Measurements from ENCODE around the gene LHPP.

DNA sequence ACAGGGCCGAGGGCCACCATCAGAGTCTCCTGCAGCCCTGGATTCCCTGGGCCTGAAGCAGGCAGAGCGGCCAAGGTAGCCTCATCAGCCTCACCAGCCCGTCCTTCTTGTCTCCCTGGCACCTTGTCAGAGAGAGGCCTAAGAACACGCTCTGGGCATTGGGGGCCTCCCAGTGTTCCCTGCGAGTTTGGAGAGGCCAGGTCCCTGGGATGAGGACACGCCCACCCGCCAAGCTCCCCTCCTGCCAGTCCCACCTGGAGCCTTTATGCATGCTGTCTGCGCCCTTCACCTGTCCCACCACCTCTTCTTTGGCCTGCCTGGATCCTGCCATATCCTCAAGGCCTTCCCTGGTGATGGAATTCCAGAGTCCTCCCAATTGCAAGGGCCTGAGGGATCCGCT is 69.2 kb downstream of the LHPP start:
- TF ChIP-seq POLR2A (IDR thresholded peaks at IDR 0.05; ENCODE audit: low read depth, low read length) (no peak), EZH2 (IDR thresholded peaks at IDR 0.05; ENCODE audit: borderline replicate concordance, control insufficient read depth, low read depth, low read length) (no peak), CREB1 (IDR thresholded peaks at IDR 0.05; ENCODE audit: low read depth) (no peak)
